Inflammatory macrophage treated with lipopolysaccharide for 1 hour (primary cell): ENCODE measurements around the gene HSPA12B.

Experiments
- DNase-seq, 2 donors: peaks; one replicate each; pipeline ENCODE4 v3.0.0-alpha.2; 2020 to 2022

The HSPA12B gene

GRCh38 chr20:3732327-3733118, at the start of gene HSPA12B:
Gene HSPA12B, plus strand, starts transcription at chr20:3732685. Its CDS starts 5,990 bp downstream, at chr20:3738675.
- DNase-seq: no peak

- no peak for DNase-seq
Observed at GRCh38 chr20:3685341-3685740, 47.1 kb upstream of the HSPA12B start.

- DNase-seq: no peak
Observed at GRCh38 chr20:3686421-3686820, 46.1 kb upstream of the HSPA12B start.

GRCh38 chr20:3686867-3687321, 45.6 kb upstream of the HSPA12B start:
- no peak for DNase-seq

DNA sequence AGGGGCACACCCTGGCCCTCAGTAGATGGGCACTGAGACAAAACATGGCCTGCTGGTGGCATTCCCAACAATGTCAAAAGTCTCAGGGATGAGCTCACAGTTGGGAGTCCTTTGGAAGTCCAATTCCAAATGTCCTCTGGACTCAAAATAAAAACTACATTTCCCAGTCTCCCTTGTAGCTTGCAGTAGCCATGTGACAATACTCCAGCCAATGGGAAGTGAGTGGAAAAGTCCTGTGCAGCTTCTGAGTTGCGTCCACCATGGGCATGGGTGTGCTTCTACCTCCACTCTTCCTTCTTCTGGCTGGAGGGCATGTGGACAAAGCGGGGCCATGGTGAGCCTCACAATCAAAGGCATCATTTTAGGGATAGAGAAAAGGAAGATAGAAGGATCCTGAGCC, 44.8 kb upstream of the HSPA12B start:
- peak; percentile 20 to 32 for DNase-seq

- no peak for DNase-seq
Observed at GRCh38 chr20:3689978-3690377, 42.5 kb upstream of the HSPA12B start.

DNA sequence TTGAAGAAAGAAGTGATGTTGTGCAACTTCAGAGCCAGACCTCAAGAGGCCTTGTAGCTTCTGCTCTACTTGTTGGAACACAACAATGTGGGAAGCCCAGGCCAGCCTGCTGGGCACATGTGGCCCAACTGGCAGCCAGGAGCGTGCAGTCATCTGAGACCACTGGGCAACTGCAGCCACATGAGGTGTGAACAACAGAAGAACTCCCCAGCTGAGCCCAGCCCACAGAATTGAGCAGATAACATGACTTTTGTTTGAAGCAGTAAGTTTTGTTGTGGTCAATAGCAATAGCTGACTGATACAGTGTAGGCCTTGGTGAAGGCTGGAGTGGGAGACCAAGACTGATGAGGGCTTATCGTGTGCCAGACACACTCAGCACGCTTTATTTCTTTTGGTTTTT, 42.1 kb upstream of the HSPA12B start:
- no peak for DNase-seq

DNA sequence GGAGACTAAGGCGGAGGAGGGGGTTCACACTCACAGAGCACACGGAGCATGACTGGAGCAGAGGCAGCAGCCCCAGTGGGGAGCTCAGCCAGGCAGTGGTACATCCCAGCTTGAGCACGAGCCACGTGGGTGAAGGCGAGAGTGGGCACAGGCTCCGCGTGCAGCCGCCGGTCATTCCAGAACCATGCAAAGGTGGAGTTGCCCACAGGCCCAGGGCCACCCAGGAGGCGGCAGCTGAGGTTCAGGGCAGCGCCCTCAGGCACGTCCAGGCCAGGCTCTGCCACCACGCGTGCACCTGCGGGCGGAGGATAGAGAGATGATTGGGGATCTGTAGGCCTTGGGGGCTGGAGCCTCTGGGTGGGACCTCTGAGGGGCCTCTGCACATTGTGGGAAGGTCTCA, 41.2 kb upstream of the HSPA12B start:
- no peak for DNase-seq

GRCh38 chr20:3691897-3692296, 40.6 kb upstream of the HSPA12B start:
- DNase-seq: no peak

DNA sequence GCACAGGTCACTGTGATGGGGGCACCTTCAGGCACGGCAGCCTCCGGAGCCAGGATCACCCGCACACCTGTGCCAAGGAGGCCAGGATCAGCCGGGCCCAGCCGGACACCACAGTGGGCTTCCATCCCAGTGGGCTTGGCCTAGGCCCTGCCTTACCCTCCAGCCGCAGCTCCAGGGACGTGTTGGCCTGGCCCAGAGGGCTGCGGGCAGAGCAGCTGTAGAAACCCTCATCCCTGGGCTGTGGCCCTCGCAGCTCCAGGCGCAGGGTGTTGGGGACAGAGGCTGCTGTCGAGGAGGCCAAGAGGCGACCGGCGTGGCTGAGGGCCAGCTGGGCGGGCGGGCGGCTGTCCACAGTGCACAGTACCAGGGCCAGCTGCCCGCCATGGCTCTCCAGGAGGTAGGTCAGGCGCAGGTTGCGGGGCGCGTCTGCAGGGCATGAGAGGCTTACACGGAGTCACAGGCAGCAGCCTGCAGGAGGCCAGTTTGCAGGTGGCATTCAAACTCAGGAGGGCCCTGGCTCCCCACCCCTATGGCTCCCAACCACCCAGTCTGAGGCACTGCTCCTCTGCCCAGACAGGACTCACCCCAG, 39.7 kb upstream of the HSPA12B start:
- DNase-seq: no peak

GRCh38 chr20:3693376-3693775, 39.1 kb upstream of the HSPA12B start:
- no peak for DNase-seq

- no peak for DNase-seq
Observed at GRCh38 chr20:3694864-3695263, 37.6 kb upstream of the HSPA12B start.

DNA sequence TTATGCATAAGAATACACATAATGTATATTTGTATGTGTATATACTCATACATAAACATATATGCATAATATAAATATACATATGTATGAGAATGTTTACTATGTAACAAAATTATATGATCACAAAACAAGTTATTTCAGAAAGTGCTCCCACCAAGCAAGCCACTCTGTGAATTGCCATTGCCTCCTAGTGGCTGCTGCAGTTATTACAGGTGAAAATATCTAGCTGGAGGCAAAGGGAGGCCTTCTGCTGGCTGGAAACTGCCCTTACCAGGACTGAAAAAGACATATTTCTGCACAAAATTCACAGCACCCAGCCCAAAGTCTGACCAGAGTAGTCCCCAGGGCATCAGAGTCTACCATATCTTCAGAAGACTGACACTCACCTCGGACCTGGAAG, 36.3 kb upstream of the HSPA12B start:
- peak in 1 of 2 donors; percentile 59 for DNase-seq

DNA sequence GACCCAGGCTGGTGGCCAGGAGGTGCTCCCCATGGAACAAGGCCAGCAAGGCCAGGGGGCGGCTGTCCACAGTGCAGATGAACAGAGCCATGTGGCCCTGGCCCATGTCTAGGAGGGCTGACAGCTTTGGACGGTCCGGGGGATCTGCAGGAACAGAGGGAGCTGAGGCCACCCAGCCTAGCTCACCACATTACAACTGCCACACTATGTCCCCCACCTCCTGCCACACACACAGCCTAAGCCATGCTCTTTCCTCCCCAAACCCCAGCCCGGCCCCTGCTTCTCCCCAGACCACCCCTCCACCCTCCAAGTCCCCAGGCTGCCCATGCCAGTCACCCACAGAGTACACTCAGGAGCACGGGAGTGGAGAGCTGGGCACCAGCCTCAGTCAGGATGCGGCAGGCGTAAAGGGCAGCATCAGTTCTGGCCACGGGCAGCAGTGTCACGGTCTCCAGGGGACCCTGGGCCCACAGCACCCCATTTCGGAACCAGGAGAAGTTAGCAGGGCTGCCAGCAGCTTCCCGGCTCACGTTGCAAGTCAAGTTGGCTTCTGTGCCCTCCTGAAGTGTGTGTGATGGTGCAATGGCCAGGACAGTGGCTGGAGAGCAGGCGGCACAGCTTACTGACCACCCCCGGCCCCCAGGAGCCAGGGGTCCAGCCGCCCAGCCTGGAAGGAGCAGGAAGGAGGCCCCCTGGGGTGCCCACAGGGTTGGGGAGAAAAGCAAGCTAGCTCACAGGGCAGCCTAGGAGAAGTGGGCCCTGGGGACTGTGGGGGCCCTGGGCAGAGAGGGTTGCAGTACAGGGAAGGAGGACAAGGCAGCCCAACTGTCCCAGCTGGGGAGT, 35.5 kb upstream of the HSPA12B start:
- no peak for DNase-seq

DNA sequence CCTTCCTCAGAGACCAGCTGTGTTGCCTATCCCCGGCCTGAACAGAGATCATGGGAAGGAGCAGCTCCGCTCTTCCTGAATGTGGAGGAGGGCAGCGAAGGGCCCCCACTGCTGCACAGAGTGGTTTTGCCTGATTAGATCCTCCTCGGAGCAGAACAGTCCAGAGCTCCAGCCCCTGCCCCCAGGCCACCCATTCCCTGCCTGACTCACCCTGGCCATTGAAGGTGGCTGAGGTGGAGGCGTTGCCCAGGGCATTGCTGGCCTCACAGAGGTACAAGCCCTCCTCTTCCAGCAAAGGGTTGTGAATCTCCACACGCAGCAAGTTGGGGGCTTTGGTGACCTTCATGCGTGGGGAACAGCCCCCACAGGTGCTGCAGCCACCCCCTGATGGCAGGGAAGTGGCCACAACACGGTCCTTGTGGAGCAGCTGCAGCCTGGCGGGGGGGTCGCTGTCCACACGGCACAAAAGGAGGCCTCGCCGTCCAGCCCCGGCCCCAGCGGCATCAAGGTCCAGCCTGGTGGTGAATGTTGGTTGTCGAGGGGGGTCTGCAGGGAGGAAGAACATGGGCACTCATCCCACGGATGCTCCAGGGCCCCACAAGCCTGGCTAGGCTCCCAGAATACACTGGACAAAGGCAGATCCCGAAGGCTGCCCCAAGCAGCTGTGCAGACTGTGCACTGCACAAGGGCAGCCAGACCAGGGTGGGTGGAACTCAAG, 34.7 kb upstream of the HSPA12B start:
- no peak for DNase-seq

DNA sequence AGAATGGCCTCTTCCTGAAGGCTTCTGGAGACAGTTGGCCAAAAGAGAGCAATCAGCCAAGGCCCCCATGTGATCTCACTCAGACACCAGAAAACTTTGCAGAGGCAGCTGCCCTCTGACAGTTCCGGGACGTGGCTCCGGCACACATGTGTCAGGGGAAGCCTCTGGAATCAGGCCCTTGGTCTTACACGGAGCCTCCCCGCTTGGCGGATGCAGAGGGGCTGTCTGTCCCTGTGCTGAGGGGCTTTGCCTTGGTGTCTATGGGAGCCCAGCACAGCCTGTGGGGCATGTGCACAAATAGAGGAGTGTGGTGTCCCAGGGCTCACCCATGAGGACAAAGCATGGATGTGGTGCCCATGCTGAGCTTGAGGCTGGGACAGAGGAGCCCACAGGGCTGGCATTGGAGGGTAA, 33.9 kb upstream of the HSPA12B start:
- no peak for DNase-seq

DNA sequence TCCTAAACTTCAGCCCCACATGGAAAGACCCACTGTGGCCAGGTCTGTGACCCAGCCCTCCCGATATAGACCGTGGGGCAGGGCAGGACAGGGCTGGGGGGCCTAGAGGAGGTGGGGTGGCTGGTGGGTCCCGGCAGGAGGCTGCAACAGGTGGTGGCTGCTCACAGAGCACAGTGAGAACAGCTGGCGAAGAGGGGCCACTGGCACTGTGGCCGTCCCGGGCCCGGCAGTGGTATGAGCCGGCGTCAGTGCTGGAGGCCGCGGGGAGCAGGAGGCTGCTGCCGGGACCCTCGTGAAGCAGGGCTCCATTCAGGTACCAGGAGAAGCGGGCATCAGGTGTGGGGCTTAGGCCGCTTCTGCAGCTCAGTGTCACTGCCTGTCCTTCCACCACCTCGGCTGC, 33.4 kb upstream of the HSPA12B start:
- DNase-seq: no peak

DNA sequence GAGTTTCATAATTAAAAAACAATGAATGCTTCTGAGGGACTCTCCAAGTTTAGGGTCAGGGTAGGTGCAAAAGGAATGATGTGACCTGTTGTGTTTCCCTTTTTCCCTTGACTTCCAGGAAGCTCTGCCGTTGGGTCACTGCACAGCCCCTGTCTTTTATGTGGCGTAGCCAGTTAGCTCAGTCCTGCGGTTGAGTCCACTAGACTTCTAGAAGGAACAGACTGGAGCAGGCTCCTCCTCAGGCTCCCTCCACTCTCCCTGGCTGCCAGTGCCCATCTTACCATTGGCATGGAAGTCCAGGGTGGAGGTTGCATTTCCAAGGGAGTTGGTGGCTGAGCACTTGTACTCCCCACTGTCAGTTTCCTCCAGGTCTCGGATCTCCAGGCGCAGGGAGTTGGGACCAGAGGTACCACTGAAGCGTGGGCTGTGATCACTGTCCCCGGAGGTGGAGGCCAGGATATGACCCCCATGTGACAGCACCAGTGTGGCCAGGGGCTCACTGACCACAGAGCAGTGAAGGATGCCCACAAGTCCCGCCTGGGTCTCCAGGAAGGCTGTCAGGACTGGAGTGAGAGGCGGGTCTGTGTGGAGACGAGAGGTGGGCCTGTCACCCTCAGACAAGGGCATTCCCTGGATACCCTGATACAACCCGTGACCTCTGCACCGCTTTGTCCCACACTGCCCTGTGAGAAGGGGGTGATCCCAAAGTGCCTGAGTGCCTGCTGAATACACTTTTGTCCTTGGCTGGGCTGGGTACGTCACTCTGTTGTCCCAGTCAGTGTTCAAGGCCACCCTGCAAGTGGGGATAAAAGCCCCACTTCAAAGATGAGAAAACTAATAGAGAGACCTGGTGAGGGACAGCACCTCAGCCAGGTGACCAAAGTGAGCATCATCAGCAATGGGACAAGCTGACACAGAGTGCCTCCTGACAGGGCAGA, 31.2 kb upstream of the HSPA12B start:
- DNase-seq: no peak

GRCh38 chr20:3702611-3703391, 29.7 kb upstream of the HSPA12B start:
- DNase-seq: no peak

DNA sequence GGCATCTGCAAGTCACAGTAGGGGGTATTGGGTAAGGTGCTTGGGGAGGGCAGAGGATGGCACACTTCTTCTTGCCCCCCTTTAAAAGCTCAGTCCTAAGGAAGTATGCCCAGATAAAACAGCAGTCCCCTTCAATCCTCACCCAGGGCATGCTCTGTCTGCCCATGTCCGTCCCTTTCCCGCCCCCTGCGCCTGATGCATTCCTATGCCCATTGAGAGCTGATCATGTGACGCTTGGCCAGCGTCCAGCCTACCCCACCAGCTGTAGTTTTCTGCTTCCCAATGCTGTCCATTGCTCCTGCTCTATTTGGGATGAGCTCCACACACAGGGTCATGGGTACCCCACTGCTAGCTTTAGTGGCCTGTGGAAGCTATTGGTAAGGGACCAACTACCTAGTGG, 28.4 kb upstream of the HSPA12B start:
- no peak for DNase-seq

DNA sequence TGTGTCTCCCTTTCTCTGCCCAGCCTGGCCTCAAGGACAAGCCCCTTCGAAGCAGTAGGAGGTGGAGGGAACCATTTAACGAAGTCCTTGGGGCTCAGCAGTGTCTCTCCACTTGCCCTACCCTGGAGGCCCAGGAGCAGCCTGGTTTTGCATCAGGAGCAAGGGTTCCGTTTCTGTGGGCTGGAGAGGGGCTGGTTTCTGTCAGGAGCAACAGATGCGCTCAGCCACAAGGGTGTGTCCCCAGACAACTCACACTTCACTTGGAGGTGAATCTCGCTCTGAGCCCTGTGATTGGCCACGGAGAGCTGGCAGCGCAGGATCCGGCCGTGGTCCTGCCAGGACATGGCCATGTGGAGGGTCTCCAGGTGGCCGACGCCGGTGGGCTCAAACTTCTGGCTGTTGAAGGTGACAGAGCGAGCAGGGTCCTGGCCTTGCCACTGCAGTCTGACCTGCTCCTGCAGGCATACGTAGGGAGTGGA, 27.0 kb upstream of the HSPA12B start:
- DNase-seq: no peak
